Suprapubic skin (tissue), 3 donors: Measurements from ENCODE around the gene RNASE8.

Experiments
- EP300 ChIP-seq: sonication (generic); formaldehyde crosslinking; IDR thresholded peaks from one replicate; pipeline ENCODE4 v1.6.1; 2017; ENCODE audit warnings: antibody characterized with exemption
- POLR2A ChIP-seq, 2 donors: fragments of 450-650 bp; IDR thresholded peaks; one replicate each; pipeline ENCODE4 v1.6.1; 2017; ENCODE audit warnings: antibody characterized with exemption in 2 of 2, mild to moderate bottlenecking in 2 of 2, moderate library complexity in 2 of 2
- TF ChIP-seq, protein P1 (sequence below), 2 donors: fragments of 200-600 bp in 1 of 2; fragments of 450-650 bp in 1 of 2; sonication (generic) in 1 of 2; IDR thresholded peaks; one replicate each; pipeline ENCODE4 v1.5.1; 2016 to 2019; ENCODE audit warnings: antibody characterized with exemption in 2 of 2, mild to moderate bottlenecking in 1 of 2, moderate library complexity in 1 of 2

GRCh38 chr14:21018286-21018685 lies 39.3 kb upstream of the RNASE8 start:
- no peak for TF ChIP-seq POLR2A (IDR thresholded peaks at IDR 0.05)
- TF ChIP-seq, protein P1, sequence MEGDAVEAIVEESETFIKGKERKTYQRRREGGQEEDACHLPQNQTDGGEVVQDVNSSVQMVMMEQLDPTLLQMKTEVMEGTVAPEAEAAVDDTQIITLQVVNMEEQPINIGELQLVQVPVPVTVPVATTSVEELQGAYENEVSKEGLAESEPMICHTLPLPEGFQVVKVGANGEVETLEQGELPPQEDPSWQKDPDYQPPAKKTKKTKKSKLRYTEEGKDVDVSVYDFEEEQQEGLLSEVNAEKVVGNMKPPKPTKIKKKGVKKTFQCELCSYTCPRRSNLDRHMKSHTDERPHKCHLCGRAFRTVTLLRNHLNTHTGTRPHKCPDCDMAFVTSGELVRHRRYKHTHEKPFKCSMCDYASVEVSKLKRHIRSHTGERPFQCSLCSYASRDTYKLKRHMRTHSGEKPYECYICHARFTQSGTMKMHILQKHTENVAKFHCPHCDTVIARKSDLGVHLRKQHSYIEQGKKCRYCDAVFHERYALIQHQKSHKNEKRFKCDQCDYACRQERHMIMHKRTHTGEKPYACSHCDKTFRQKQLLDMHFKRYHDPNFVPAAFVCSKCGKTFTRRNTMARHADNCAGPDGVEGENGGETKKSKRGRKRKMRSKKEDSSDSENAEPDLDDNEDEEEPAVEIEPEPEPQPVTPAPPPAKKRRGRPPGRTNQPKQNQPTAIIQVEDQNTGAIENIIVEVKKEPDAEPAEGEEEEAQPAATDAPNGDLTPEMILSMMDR (IDR thresholded peaks at IDR 0.05): no peak
- TF ChIP-seq EP300: no peak
